Hematopoietic multipotent progenitor cell treated with erythropoietin and hydrocortisone succinate and interleukin-3 and kit ligand, for 4 days (in vitro differentiated cells): ENCODE results near the gene RAD51B.
A peak's percentile ranks its signal among the peaks of the same experiment; 100 is the strongest.
"Not testable (repeated sequence)": the region's sequence is repeated elsewhere in the genome, so short reads cannot be mapped to it uniquely, and the experiment has no call there.

ENCODE experiments used
- DNase-seq: peaks from one replicate; pipeline ENCODE4 v3.0.0-alpha.2; 2015

The RAD51B gene

DNA sequence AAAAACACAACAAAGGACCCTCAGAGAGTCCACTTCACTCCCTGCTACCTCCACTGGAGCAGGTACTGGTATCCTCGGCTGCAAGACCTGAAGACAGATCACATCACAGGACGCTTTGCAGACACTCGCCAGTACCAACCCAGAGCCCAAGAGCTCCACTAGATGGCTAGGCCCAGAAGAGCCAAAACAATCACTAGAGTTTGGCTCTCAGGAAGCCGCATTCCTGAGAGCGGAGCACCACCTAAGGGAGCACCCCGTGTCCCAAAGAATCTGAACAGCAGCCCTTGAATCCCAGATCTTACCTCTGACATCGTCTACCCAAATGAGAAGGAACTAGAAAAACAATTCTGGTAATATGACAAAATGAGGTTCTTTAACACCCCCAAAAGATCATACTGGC lies 399.8 kb downstream of the RAD51B start:
- no peak for DNase-seq

- DNase-seq = not testable (repeated sequence)
Measured at GRCh38 chr14:68221046-68221445, 401.5 kb downstream of the RAD51B start.

DNA sequence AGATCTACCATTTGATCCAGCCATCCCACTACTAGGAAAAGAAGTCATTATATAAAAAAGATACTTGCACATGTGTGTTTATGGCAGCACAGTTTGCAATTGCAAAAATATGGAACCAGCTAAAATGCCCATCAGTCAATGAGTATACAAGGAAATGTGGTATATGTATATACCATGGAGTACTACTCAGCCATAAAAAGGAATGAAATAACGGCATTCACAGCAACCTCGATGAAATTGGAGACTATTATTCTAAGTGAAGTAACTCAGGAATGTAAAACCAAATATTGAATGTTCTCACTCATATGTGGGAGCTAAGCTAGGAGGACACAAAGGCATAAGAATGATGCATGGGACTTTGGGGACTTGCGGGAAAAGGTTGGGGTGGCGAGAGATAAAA lies 402.6 kb downstream of the RAD51B start:
- DNase-seq = no peak

GRCh38 chr14:68222726-68223125 lies 403.1 kb downstream of the RAD51B start:
- DNase-seq = no peak

DNA sequence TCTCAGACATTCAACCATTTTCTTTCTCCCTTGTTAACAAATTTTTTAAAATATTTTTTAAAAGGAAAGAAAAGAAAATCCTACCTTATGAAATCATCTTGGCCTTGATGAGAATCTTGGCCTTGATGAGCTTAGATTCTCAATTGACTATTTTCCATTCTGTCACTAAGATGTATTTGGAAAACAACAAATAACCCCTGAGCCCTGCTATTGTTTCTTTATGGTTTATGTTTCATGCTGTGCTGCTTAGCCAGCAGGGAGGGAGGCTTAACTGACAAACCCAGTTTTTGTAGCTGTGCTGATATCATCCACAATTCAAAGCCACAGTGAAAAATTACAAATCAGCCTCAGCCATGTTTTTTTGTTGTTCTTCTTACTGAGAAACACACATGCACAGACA lies 404.1 kb downstream of the RAD51B start:
- no peak for DNase-seq

DNA sequence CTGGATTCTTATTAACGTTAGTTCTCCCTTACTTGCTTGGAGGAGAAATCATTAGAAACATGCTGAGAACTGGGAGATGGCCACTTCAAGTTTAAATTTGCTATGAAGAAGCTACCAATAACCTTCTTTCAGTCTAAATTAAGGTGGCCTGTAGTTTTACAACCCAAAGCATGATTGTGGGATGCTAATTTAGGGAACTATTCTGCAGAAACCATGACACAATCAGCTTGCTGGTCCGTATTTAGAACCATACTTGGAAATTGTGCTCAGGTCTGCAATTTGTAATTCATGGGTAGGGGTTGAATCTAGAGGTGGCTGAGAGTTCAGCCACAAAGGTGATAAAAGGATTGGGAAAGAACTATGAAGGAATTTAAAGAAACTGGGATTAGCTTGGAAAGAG lies 405.7 kb downstream of the RAD51B start:
- DNase-seq = no peak

- DNase-seq = no peak
Measured at GRCh38 chr14:68226523-68226922, 406.9 kb downstream of the RAD51B start.

DNA sequence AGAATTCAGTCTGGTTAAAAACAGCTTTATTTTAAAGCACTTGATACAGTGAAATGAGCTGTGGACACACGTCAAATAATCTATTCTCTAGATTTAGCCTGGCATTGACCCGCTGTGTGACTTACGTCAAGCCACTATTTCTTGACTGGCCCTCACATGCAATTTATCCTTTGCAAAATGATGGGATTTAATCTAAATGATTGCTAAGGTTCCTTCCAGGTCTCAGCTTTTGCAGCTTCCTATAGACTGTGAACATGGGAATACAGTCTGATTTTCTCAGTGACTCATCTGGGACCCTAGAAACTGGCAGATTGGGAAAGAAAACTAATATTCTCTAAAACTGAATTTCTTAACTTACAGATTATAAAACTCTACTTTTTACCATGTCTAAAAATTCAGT lies 409.1 kb downstream of the RAD51B start:
- no peak for DNase-seq

- peak; percentile 10 for DNase-seq
Measured at GRCh38 chr14:68229423-68230100, 410.0 kb downstream of the RAD51B start.

DNA sequence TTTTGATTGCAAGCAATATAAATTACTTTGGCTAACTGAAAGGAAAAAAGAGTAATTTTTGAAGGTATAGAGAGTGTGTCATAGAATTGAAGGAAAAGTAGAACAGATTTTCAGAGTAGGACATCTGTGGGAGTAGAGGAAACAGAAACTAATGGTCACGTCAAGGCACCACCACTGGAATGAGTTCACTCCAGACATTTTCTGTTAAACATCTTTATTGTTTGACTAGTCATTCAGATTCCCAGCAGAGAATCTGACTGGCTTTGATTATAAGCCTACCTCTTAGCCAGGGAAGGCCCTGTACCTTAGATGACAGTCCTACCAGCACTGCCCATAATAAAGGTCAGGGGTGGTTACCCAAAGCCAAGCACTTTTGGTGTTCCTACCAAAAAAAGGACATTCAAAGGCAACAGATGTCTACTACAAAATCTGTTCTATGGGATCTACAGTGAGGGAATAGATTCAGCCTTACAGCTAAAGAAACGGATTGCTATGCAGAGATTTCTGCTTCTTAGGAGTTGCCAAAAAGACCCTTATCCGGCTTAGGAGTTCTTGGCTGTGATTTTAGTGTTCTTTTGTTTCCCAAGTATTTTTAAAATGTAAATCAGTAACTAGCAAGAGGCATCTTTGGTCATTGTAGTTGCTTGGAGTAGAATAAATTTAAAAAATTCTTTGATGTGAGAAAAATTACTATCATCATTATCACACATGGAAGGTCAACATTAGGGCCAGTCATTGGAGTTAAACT lies 410.8 kb downstream of the RAD51B start:
- no peak for DNase-seq

- no peak for DNase-seq
Measured at GRCh38 chr14:68230950-68231717, 411.6 kb downstream of the RAD51B start.

- DNase-seq = no peak
Measured at GRCh38 chr14:68231898-68232297, 412.3 kb downstream of the RAD51B start.

- DNase-seq = peak; percentile 34
Measured at GRCh38 chr14:68232300-68233055, 412.9 kb downstream of the RAD51B start.

DNA sequence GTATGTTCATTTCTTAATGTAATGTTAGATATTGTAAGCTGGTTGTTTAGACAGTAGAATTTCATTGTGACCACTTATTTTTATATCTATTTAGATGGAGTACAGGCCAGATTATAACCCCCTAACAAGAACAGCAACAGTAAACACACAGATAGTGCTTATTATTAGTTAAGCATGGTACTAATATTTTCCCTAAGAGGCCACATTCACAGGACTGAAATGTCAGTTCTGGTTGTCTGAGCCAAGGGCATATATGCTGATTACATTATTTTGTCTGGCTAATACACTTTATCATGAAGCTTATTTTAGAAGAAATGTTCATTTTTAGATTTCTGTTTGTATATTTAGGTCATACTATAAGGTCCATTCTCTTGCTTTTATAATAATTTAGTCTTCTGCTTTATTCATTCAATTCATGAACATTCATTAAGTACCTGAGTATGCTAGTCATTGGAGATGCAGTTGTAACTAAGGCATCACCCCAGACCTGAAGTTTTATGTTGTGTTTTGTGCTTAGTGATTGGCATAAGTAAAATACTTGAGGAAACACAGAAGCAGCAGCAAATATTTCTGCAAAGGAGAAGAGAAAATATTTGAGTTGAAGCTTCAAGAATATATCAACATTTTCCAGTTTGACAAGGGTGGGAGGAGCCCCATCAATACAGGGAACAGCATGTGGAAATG lies 413.7 kb downstream of the RAD51B start:
- no peak for DNase-seq

DNA sequence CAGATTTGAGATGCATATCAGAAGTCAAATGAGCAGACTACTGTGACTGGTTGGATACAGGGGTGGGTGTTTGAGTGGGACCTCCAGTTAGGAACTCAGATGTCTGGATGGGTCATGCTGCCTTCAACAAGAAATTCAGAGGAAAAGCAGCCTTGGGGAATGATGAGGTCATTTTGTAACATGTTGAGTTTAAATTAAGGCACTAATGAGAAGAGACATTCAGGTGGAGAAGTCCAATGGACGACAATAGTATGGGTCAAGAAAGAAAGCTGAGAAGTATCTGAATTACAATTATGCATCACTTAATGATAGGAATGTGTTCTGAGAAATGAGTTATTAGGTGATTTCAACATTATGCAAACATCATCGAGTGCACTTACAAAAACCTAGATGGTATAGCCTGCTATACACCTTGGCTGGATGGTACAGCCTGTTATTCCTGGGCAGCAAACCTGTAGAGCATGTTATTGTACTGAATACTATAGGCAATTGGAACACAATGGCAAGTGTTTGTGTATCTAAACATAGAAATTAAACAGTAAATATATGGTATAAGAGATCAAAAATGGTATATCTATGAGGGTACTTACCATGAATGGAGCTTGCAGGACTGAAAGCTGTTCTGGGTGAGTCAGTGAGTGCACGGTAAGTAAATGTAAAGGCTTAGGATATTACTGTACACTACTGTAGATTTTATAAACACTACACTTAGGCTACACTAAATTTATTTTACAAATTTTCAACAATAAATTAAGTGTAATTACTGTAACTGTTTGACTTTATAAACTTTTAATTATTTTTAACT lies 414.7 kb downstream of the RAD51B start:
- no peak for DNase-seq

- no peak for DNase-seq
Measured at GRCh38 chr14:68235011-68235410, 415.4 kb downstream of the RAD51B start.

DNA sequence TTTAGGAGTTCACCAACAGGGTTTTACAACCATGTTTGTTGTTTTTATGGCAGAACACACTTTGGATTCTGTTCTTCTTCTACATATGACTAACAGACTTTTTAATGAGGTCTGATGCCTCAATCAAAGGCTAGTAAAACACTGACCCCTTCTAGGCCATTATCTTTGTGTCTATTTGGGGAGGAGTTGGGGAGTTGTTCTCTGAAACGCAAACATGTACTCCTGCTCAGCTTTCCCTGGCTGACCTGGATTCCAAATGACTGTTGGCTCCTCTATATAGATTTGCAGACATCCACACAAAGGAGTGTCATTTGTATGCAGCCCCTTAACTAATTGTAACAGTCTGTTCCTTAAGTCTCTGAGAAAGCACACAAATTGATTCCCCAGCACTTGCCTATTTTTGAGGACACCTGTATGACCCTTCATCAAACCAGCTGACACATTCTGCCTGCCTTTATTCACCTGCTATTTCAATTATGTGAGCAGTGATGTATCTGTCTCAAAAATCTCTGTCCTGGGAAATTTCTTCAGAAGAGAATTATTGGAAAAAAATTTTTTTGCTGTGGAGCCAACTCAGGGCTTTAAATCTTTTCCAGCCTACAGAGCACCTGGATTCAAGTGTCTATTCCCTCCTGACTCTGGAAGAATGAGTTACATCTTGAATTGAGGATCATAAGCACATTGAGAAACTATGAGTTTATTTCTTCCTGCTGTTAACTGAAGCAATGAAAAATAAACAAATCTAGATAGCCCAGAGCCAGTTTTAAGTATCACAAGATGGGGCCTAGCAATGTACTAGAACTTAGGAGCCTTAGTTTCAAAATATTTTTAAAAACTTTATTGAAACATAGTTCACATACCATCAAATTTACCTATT lies 417.2 kb downstream of the RAD51B start:
- no peak for DNase-seq

GRCh38 chr14:68238551-68238950 lies 419.0 kb downstream of the RAD51B start:
- no peak for DNase-seq

GRCh38 chr14:68238976-68239375 lies 419.4 kb downstream of the RAD51B start:
- peak; percentile 47 for DNase-seq

GRCh38 chr14:68239988-68240771 lies 420.6 kb downstream of the RAD51B start:
- peak; percentile 15 for DNase-seq
